Measurements from ENCODE around the gene QSOX1.

DNA sequence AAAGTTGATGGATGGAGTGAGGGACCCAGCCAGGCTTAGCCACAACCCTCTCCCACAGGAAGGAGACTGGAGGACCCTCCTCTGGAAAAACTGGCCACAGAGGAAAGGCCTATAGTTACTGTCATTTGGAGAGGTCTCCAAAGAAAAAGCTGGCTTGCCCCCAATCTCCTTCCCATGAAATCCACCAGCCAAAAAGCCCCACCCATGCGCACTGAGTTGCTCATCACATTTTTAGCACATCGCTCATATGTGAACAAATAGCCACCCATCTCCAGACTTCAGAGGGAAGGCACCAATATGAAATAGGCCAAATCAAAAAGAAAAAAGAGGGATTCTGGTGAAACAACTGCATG is 36.9 kb upstream of the QSOX1 start:
- no peak for TF ChIP-seq TAF1 (IDR thresholded peaks at IDR 0.05; ENCODE audit: control insufficient read depth, extremely low read depth, insufficient read depth, low read length, severe bottlenecking)
- TF ChIP-seq PHF8 (IDR thresholded peaks at IDR 0.05; ENCODE audit: borderline replicate concordance, low read length), result no peak
- TF ChIP-seq, protein P1, sequence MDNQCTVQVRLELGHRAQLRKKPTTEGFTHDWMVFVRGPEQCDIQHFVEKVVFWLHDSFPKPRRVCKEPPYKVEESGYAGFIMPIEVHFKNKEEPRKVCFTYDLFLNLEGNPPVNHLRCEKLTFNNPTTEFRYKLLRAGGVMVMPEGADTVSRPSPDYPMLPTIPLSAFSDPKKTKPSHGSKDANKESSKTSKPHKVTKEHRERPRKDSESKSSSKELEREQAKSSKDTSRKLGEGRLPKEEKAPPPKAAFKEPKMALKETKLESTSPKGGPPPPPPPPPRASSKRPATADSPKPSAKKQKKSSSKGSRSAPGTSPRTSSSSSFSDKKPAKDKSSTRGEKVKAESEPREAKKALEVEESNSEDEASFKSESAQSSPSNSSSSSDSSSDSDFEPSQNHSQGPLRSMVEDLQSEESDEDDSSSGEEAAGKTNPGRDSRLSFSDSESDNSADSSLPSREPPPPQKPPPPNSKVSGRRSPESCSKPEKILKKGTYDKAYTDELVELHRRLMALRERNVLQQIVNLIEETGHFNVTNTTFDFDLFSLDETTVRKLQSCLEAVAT (IDR thresholded peaks at IDR 0.05), result no peak
- TF ChIP-seq, protein P2, sequence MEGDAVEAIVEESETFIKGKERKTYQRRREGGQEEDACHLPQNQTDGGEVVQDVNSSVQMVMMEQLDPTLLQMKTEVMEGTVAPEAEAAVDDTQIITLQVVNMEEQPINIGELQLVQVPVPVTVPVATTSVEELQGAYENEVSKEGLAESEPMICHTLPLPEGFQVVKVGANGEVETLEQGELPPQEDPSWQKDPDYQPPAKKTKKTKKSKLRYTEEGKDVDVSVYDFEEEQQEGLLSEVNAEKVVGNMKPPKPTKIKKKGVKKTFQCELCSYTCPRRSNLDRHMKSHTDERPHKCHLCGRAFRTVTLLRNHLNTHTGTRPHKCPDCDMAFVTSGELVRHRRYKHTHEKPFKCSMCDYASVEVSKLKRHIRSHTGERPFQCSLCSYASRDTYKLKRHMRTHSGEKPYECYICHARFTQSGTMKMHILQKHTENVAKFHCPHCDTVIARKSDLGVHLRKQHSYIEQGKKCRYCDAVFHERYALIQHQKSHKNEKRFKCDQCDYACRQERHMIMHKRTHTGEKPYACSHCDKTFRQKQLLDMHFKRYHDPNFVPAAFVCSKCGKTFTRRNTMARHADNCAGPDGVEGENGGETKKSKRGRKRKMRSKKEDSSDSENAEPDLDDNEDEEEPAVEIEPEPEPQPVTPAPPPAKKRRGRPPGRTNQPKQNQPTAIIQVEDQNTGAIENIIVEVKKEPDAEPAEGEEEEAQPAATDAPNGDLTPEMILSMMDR (IDR thresholded peaks at IDR 0.05 in 2 of 3, conservative IDR thresholded peaks at IDR 0.05 in 1 of 3; ENCODE audit: insufficient read depth in 2 of 3, low read depth in 1 of 3, low read length in 3 of 3), result no peak
- TF ChIP-seq, protein P3, sequence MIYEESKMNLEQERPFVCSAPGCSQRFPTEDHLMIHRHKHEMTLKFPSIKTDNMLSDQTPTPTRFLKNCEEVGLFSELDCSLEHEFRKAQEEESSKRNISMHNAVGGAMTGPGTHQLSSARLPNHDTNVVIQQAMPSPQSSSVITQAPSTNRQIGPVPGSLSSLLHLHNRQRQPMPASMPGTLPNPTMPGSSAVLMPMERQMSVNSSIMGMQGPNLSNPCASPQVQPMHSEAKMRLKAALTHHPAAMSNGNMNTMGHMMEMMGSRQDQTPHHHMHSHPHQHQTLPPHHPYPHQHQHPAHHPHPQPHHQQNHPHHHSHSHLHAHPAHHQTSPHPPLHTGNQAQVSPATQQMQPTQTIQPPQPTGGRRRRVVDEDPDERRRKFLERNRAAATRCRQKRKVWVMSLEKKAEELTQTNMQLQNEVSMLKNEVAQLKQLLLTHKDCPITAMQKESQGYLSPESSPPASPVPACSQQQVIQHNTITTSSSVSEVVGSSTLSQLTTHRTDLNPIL (CRISPR knock-in tag; IDR thresholded peaks at IDR 0.05), result no peak
- TF ChIP-seq SPI1 (IDR thresholded peaks at IDR 0.05; ENCODE audit: borderline replicate concordance, low read depth, low read length), result no peak
- no peak for TF ChIP-seq L3MBTL2 (IDR thresholded peaks at IDR 0.05)
- no peak for TF ChIP-seq GABPA (tag; conservative IDR thresholded peaks at IDR 0.05; ENCODE audit: low read depth)

Measured in K562 (cell line).